HT-29 (cell line): ENCODE results near the gene ANKRD44. TPM values are rescaled to one million over a fixed set of nuclear protein-coding genes. Genes with fewer than 3 reads are reported as not detected.

Source experiments
- DNase-seq: peaks from one replicate; pipeline ENCODE4 v3.0.0-alpha.2; 2015; ENCODE audit warnings: low spot score
- total RNA-seq: library from RNA; depleted of rRNA; stranded (reverse); fragments of >200 nt; shearing (Covaris generic); gene quantifications from 2 replicates; pipeline ENCODE4 v1.2.3, GENCODE V29; 2014

The ANKRD44 gene
- total RNA-seq, 1 experiment from 2014 or later: 2.8 TPM

DNA sequence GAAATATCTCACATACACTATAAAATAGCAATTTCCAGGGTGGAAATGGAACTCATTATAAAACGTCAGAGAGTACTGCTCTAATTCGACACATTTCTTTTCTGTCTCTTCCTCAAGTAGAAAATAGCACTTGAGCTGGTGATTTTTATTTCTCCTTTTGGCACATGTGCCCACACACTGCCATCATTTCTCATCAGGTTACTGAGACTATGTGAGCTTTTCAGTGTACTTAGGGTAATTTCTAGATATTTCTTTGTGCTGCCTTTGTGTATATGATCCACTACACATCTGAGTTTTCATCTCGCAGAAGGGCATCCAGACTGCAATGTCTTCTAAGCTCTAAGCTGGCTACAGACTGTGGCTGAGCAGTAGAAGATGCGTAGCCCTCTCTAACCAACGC lies 321.9 kb downstream of the ANKRD44 start:
- DNase-seq: no peak

GRCh38 chr2:196987649-196988364 lies 322.8 kb downstream of the ANKRD44 start:
- DNase-seq: peak; percentile 77

- DNase-seq: no peak
These were observed 323.3 kb downstream of the ANKRD44 start for GRCh38 chr2:196987298-196987648.

GRCh38 chr2:196985511-196986183 lies 324.9 kb downstream of the ANKRD44 start:
- no peak for DNase-seq

GRCh38 chr2:196984903-196985302 lies 325.7 kb downstream of the ANKRD44 start:
- no peak for DNase-seq

GRCh38 chr2:196983934-196984333 lies 326.6 kb downstream of the ANKRD44 start:
- no peak for DNase-seq

DNA sequence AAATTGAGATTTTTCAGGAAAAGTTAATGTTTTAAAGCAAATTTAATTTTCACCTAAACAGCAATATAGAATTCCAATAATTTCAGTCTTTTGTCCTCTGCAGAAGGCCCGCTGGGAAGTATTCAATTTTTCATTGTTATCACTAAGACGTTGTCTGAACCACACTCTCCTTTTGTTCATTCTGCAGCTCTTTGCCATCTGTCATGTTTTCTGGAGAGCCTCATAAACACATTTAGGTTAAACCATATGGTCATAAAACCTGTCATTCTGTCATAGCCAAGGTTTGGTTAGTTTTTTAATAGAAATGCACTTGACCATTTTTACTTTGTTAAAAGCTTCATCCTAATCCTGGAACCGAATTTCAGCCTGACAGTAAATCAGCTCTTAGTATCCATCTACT lies 330.1 kb downstream of the ANKRD44 start:
- DNase-seq: no peak

- DNase-seq: no peak
These were observed 330.6 kb downstream of the ANKRD44 start for GRCh38 chr2:196980001-196980400.

DNA sequence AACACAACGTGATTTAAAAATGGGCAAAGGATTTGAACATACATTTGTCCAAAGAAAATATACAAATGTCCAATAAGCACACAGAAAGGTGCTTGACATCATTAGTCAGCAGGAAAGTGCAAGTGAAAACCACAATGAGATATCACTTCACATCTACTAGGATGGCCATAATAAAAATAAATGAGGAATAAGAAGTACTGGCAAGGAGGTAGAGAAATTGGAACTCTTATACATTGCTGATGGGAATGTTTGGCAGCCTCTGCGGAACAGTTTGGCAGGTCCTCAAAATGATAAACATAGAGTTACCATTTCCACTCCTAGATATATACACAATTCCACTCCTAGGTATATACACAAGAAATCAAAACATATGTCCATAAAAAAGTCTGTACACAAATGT lies 333.1 kb downstream of the ANKRD44 start:
- DNase-seq: no peak

GRCh38 chr2:196974970-196975369 lies 335.6 kb downstream of the ANKRD44 start:
- no peak for DNase-seq

DNA sequence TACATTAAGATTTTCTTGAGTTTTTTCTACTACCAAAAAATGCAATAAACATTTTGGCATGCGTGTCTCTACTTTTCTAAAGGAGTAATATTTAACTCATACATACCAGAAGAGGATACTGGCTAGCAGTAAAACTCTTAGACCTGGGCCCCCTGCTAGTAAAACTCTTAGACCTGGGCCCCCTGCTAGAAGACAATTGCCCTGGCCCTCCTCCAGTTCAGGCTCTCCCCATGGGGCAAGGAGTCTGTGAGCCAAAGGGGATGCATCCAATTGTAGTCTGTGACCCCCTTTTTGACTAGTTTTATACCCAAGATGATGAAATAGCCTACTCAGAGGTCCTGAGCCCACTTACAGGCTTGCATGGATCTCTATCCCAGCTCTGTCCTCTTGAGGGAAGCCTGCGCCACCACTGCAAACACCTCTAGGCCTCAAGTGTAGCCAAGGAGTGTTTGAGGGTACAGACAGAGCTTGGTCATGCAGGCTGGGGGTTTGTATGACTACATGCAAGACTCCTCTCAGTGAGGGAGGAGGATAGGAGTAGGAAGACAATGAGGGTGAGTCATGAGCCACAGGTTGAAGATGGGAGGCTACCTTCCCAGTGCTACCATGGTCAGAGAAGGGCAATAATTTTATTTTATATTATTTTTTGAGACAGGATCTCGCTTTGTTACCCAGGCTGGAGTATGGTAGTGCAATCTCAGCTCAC lies 338.9 kb downstream of the ANKRD44 start:
- no peak for DNase-seq

GRCh38 chr2:196970099-196970498 lies 340.5 kb downstream of the ANKRD44 start:
- no peak for DNase-seq

DNA sequence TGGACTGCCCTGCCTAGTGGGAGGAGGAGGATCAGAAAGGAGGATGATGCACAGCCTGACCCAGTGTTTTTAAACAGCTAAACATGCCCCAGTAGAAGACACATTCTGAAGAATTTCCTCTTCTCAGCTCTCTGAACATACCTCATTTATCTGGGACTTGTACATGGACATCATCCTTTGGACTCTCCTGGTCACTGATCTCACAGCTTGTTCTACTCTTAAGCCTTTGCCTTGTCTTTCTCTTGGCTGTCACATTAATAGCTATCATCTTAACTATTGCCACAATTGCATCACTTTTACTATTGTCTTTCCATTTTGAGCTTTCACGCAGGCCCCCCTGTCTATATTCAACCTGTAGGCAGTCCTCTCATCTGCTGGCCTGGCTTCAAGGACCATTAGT lies 342.1 kb downstream of the ANKRD44 start:
- no peak for DNase-seq

GRCh38 chr2:196967775-196968174 lies 342.8 kb downstream of the ANKRD44 start:
- DNase-seq: no peak

DNA sequence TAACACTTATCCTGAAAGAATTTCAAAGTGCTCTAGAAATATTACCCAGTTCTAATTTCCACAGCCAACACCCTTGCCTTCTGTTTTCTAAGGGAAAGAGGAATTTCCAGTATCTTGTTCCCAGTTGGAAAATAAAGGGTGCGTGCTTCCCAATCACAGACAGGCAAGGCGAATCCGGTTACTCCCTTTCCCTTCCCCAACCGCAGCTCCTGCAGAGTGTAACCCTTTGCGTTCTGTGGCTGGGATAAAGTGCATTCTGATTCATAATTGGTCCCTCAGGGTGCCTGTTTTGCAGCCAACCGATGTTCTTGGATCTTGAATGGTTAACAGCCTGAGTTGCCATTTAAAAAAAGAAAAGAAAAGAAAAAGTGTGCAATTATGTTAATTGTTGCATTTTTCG lies 343.5 kb downstream of the ANKRD44 start:
- DNase-seq: no peak

DNA sequence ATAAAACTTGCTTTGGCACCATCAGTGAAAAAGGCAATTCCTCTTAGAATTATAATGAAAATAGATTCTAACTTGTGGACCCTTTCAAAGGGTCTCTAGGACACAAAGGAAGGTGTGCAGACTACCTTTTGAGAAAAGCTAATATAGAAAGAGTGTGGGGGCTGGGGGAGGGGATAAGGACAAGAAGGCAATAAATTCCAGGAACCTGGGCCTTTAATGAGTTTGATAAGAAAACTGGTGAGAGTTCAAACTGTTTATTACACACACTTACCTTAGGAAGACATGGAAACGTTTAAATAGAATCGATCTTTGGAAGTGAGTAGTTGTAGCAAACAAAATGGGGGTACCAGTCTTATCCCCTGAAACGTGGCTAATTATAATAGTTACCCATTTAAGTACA lies 344.5 kb downstream of the ANKRD44 start:
- no peak for DNase-seq

GRCh38 chr2:196965651-196966050 lies 344.9 kb downstream of the ANKRD44 start:
- DNase-seq: no peak

DNA sequence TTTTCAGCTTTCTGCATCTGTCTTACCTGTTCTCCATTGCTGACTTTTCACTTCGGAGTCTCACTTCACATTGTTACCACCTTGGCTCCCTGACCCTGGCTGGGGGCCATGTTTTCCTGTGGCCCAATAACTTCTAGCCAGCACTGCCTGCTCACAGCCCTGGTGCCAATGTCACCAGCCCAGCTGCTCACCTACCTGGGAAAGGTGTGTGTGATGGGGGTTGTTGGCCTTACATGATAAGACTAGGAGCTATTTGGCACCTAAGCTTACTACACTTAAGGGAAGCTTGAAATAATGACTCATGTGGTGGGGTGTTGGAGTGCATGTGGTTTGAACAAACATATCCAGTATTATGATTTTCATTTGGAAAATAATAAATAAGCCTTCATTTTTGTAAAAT lies 346.6 kb downstream of the ANKRD44 start:
- DNase-seq: no peak

DNA sequence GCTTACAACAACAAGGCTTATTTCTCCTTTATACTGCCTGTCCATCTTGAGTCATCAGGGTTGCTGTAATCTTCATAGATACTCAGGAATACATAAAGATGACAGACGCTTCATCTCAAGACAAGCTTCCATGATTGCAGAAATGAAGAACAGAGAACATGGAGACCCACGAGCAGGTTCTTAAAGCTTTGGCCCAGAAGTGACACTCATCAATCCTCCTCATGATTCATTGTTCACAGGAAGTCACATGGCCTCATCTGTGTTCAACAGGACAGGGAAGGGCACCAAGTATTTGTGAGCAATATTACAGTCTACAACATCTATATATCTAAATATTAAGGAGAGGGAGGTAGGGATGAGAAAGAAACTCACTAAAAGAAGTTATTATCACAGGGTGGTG lies 347.5 kb downstream of the ANKRD44 start:
- DNase-seq: no peak

GRCh38 chr2:196962325-196962724 lies 348.3 kb downstream of the ANKRD44 start:
- no peak for DNase-seq

- no peak for DNase-seq
These were observed 348.7 kb downstream of the ANKRD44 start for GRCh38 chr2:196961889-196962288.

GRCh38 chr2:196959734-196960338 lies 350.7 kb downstream of the ANKRD44 start:
- no peak for DNase-seq
